Gastroesophageal sphincter (tissue), 3 donors: ENCODE results near the gene PROCA1.

Source experiments
- CTCF ChIP-seq, 4 experiments: fragments of 200-600 bp in 2 of 4; fragments of 450-650 bp in 2 of 4; sonication (generic) in 1 of 4; IDR thresholded peaks; one replicate each; pipeline ENCODE4 v1.5.1; 2017 to 2019; ENCODE audit warnings: antibody characterized with exemption in 4 of 4, mild to moderate bottlenecking in 2 of 4, moderate library complexity in 2 of 4
- POLR2A ChIP-seq, 2 donors: fragments of 450-650 bp; IDR thresholded peaks; one replicate each; pipeline ENCODE4 v1.6.1; 2017; ENCODE audit warnings: antibody characterized with exemption in 2 of 2, mild to moderate bottlenecking in 2 of 2, moderate library complexity in 1 of 2

- TF ChIP-seq CTCF (IDR thresholded peaks at IDR 0.05) (peak in 3 of 4 experiments; percentile 12 to 59 (median 15)), POLR2A (IDR thresholded peaks at IDR 0.05) (peak; percentile 52 to 54)
Observed at GRCh38 chr17:28717578-28718332, 6.1 kb upstream of the PROCA1 start, which contains the start of gene RAB34.
